ENCODE results near the gene TMEM247.
"Not testable (repeated sequence)": the region's sequence is repeated elsewhere in the genome, so short reads cannot be mapped to it uniquely, and the experiment has no call there.

Gene TMEM247

DNA sequence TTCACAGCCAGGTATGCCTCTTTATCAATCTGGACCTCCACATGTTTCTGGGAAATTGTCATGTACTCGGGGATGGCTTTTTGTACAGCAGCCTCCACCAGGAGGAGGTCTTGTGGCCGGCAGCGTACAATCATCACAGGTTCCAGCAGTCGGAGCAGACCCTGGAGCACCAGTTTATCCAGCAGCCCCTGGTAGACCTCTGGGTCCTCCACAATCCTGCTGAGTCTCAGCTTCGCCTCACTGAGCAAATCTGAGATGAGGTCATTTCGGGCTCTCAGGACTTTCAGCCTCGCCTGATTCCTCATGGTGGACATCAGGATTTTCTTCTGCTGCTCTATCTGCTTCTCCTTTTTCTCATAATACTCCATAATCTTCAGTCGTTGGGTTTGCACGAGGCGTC lies 32.8 kb downstream of the TMEM247 start:
- no peak for DNase-seq (ENCODE audit: low read depth)

DNA sequence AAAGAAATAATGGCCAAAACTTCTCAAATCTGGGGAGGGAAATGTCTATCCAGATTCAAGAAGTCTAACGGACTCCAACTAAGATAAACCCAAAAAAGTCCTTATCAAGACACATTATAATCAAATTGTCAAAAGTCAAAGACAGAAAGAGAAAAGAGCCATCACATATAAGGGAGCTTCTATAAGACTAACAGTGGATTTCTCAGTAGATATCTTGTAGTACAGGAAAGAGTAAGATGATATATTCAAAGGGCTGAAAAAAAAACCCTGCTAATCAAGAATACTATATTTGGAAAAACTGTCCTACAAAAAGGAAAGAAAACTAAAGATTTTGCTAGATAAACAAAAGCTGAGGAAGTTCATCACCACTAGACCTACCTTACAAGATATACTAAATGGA lies 35.4 kb downstream of the TMEM247 start:
- no peak for DNase-seq (ENCODE audit: low read depth)

DNA sequence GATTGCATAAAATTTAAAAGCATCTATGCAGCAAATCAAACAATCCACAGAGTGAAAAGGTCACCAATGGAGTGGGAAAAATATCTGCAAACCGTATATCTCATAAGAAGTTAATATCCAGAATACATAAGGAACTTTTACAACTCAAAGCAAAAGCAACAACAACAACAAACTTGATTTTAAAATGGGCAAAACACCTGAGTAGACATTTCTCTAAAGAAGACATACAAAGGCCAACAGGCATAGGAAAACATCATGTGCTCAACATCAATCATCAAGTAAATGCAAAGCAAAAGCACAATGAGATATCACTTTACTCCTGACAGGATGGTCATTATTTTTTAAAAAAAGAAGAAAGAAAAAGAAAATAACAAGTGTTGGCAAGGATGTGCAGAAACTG lies 38.1 kb downstream of the TMEM247 start:
- no peak for DNase-seq (ENCODE audit: low read depth)

DNA sequence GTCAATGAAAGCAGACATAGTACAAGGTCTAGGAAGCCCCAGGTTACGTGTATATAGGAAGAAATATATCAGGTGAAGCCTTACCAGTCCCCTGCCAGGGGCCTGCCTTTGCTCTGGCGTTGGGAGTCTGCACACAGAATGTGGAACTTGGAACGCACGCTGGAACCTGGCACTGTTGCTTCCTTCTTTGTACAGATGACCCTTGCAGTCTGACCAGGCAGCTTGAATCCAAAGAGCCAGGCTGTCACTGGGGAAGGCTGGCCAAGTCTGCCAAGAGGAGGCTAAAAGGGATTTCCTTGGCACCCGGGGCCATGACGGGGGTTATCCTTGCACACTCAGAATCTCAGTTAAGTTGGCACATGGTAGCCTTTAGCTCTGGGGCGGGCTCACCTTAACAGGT lies 39.5 kb downstream of the TMEM247 start:
- DNase-seq (ENCODE audit: low read depth), result no peak

DNA sequence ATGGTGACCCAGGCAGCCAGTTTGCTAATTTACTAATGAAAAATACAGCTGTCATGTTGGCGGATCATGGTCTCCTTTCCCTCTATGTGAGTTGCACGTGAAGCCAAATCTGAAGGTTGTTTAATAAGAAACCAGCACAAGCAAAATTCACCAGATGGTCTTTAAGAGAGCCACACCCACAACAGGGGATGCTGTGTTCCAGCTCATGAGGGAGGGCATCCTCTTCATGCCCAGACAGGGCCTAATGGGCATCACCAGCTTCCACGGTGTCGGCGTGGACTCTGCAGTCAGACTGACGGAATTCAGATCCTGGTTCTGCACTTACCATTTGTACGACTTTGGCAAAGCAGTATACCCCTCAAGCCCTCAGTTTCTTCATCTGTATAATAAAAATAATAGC lies 39.9 kb downstream of the TMEM247 start:
- no peak for DNase-seq (ENCODE audit: low read depth)

DNA sequence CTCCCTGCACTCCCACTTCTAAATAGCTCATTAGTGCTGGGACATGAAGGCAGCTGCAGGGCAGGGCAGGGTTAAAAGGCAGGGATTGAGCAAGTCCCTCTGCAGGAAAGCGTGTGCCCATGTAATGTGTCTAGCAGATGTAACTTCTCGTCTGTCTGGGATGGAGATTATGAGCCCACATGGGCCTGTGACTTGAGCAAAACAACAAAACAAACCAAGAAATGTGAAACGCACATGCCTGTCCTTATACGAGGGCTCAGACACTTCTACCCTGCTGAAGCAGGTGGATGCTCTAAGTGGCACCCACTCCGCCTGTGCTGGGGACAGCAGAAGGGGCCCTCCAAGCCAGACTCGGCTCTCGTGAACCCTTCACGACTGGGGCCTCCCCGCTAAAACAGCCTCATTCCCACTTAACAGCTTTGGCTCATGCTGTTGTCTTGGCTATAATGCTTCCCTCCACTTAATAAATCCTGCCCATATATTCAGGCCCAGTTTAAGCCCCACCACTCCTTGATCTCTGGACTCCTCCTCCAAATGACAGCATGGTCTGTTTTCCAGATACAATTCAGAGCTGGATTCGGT lies 40.9 kb downstream of the TMEM247 start:
- DNase-seq (ENCODE audit: low read depth), result no peak

DNA sequence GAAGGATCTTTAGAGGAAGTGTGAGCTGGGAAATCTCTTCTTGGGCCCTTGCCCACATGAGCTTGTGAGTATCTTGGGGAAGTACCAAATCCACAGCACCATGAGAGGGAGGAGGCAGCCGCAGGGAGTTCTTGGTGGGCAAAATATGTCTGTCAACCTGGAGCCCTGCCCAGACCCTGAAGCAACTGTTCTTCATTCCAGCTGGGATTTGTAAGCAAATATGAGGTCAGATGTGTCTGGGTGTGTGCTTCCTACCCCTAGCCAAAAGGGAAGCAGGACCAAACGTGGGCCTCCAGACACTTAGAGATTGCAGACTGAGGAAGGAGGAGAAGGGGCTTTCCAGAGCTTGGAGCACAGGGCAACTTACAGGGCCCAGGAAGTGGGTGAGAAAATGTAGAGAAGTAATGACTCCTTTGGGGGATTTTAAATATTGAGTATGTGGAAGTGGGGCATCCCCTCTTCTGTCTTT lies 41.9 kb downstream of the TMEM247 start:
- no peak for DNase-seq (ENCODE audit: low read depth)

DNA sequence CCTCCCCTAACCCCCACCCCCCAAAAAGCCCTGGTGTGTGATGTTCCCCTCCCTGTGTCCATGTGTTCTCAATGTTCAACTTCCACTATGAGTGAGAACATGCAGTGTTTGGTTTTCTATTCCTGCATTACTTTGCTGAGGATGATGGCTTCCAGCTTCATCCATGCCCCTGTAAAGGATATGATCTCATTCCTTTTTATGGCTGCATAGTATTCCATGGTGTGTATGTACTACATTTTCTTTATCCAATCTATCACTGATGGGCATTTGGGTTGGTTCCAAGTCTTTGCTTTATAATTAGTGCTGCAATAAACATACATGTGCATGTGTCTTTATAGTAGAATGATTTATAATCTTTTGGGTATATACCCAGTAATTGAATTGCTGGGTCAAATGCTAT lies 43.0 kb downstream of the TMEM247 start:
- not testable (repeated sequence) for DNase-seq (ENCODE audit: low read depth)

DNA sequence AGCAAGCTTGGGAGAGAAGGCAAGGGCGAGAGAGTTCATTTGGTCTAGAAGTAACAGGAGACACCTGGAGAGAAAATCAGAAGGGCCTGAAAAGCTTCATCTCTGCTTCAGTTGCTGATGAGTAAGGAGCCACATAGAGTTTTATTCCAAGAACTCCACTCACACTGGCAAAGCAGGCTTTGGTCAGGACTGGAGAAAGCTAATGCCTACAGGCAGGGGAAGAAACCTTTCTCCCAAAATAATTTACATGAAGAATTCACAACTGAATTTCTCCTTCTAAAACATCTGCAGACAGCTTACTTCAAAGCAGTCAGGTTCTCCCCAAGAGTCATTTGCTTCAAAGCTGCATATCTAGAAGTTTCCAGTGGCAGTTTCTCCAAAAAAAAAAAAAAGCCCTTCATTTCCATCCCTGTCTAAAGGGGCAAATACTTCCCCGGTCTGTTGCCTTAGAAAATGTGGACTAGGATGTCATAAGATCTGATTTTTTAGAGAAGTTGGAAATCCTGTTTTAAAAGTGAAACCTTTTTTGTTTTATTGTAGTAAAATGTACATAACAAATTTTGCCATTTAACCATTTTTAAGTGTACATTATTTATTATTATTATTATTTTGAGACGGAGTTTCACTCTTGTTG lies 46.3 kb downstream of the TMEM247 start:
- no peak for DNase-seq (ENCODE audit: low read depth)

DNA sequence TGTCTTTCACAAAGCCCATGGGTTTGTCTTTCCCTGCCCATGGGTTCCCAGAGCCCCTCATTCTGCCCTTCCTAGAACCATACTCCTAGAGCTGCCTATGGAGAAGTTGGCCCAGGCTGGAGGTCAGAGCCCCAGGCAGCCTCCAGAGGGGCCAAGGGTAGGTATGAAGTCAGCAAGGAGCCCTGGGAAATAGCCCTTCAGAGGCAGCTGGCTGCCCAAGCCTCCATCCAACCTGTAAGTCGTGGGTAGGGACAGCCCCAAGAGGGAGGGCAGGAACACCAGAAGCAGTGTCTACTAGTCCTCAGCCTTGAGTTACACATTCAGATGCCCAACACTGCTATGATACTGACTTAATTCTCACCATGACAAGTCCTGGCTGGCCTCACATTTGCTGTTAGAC lies 49.5 kb downstream of the TMEM247 start:
- DNase-seq (ENCODE audit: low read depth), result no peak

DNA sequence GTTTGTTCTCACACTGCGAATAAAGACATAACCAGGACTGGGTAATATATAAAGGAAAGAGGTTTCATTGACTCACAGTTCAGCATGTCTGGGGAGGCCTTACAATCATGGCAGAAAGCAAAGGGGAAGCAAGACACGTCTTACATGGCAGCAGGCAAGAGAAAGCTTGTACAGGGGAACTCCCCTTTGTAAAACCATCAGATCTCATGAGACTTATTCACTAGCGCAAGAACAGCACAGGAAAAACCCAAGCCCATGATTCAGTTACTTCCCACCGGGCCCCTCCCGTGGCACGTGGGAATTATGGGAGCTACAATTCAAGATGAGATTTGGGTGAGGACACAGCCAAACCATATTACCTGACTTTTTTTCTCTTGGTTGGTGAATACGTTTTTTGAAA lies 51.3 kb downstream of the TMEM247 start:
- no peak for DNase-seq (ENCODE audit: low read depth)

DNA sequence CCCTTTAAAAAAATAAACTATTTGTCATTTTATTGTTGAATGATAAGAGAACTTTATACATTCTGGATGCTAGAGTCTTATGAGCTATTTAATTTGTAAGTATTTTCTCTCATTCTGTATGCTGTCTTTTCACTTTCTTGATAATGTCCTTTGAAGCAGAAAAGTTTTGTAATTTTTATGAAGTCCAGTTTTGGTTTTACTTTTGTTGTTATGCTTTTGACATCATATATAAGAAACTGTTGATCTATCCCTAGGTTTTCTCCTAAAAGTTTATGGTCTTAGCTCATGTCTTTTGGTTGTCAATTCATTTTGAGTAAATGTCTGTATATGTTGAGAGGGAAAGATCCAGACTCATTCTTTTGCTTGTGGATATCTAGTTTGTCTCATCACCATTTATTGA lies 52.5 kb downstream of the TMEM247 start:
- no peak for DNase-seq (ENCODE audit: low read depth)

Measured in stimulated activated CD8-positive, alpha-beta memory T cell treated with anti-CD3 and anti-CD28 coated beads, Interleukin-12 subunit alpha, Interleukin-12 subunit beta, amount 100 ng/mL, for 4 hours (primary cell).